SK-N-MC (cell line): Measurements from ENCODE around the gene GALNT14.

Experiments
- DNase-seq: peaks from one replicate; pipeline ENCODE4 v3.0.0-alpha.2; 2011; ENCODE audit warnings: low read depth, low spot score
- H3K27ac ChIP-seq: fragments of 200-600 bp; sonication (generic); 2 replicates; pipeline ENCODE4 v1.5.1; 2016; ENCODE audit warnings: mixed run types
- H3K36me3 ChIP-seq: fragments of 200-600 bp; sonication (generic); 2 replicates; pipeline ENCODE4 v1.6.1; 2017; ENCODE audit warnings: antibody characterized with exemption, low read length, mixed read lengths; ENCODE audit not compliant: insufficient read depth
- H3K4me3 ChIP-seq: fragments of 200-600 bp; sonication (generic); 2 replicates; pipeline ENCODE4 v1.5.1; 2016
- H3K9ac ChIP-seq: fragments of 200-600 bp; sonication (generic); 2 replicates; pipeline ENCODE4 v1.8.0; 2017; ENCODE audit warnings: mixed run types, mixed read lengths; ENCODE audit not compliant: insufficient read length
- H3K9me3 ChIP-seq: fragments of 200-600 bp; sonication (generic); 2 replicates; pipeline ENCODE4 v1.6.1; 2017; ENCODE audit warnings: low read depth, mild to moderate bottlenecking, antibody characterized with exemption, low read length, moderate library complexity, mixed read lengths
- EZH2 ChIP-seq: fragments of 200-600 bp; sonication (generic); IDR thresholded peaks from one replicate; pipeline ENCODE4 v1.6.1; 2017; ENCODE audit warnings: antibody characterized with exemption
- FOXP2 ChIP-seq: optimal IDR thresholded peaks from 2 replicates; pipeline ENCODE3; 2011; ENCODE audit warnings: mild to moderate bottlenecking, moderate library complexity; ENCODE audit not compliant: insufficient read depth; ENCODE audit errors: extremely low read length, control extremely low read depth
- POLR2AphosphoS5 ChIP-seq: IDR thresholded peaks from 2 replicates; pipeline ENCODE4 v1.6.1; 2012; ENCODE audit warnings: mild to moderate bottlenecking, low read depth, low read length, borderline replicate concordance

Gene GALNT14

GRCh38 chr2:30985493-30986230 lies 152.6 kb downstream of the GALNT14 start:
- Histone ChIP-seq H3K36me3 (no peaks in the 10 kb centered on the region), H3K9me3 (no peaks in the 10 kb centered on the region), H3K27ac (no peak overlapping the region), H3K4me3 (no peak overlapping the region), H3K9ac (no peak overlapping the region)
- TF ChIP-seq EZH2 (no peak), POLR2AphosphoS5 (no peak), FOXP2 (no peak)
- DNase-seq, result no peak

GRCh38 chr2:30984148-30984547 lies 154.1 kb downstream of the GALNT14 start:
- no peak overlapping the region for H3K9ac ChIP-seq
- H3K36me3 ChIP-seq, result no peaks in the 10 kb centered on the region
- TF ChIP-seq EZH2 (no peak), FOXP2 (no peak), POLR2AphosphoS5 (no peak)
- DNase-seq, result no peak
- no peak overlapping the region for H3K4me3 ChIP-seq
- H3K27ac ChIP-seq, result no peak overlapping the region
- H3K9me3 ChIP-seq, result no peaks in the 10 kb centered on the region

GRCh38 chr2:30981510-30981909 lies 156.7 kb downstream of the GALNT14 start:
- Histone ChIP-seq H3K4me3 (no peak overlapping the region), H3K9ac (no peak overlapping the region), H3K9me3 (no peaks in the 10 kb centered on the region), H3K27ac (no peak overlapping the region), H3K36me3 (no peaks in the 10 kb centered on the region)
- no peak for TF ChIP-seq EZH2
- TF ChIP-seq POLR2AphosphoS5, result no peak
- TF ChIP-seq FOXP2, result no peak
- DNase-seq, result no peak

- Histone ChIP-seq H3K9ac (no peak overlapping the region), H3K36me3 (no peaks in the 10 kb centered on the region), H3K4me3 (no peak overlapping the region), H3K27ac (no peak overlapping the region), H3K9me3 (no peaks in the 10 kb centered on the region)
- no peak for DNase-seq
- no peak for TF ChIP-seq POLR2AphosphoS5
- no peak for TF ChIP-seq FOXP2
- no peak for TF ChIP-seq EZH2
Measured at GRCh38 chr2:30981096-30981495, 157.1 kb downstream of the GALNT14 start.

- H3K4me3 ChIP-seq, result no peak overlapping the region
- no peaks in the 10 kb centered on the region for H3K9me3 ChIP-seq
- no peak overlapping the region for H3K27ac ChIP-seq
- no peaks in the 10 kb centered on the region for H3K36me3 ChIP-seq
- TF ChIP-seq FOXP2 (no peak), POLR2AphosphoS5 (no peak), EZH2 (no peak)
- no peak for DNase-seq
- no peak overlapping the region for H3K9ac ChIP-seq
Measured at GRCh38 chr2:30979822-30980245, 158.4 kb downstream of the GALNT14 start.

- TF ChIP-seq POLR2AphosphoS5, result no peak
- no peak for TF ChIP-seq FOXP2
- TF ChIP-seq EZH2, result no peak
- no peak for DNase-seq
- Histone ChIP-seq H3K27ac (no peak overlapping the region), H3K36me3 (no peaks in the 10 kb centered on the region), H3K4me3 (no peak overlapping the region), H3K9me3 (no peaks in the 10 kb centered on the region), H3K9ac (no peak overlapping the region)
Measured at GRCh38 chr2:30978854-30979253, 159.4 kb downstream of the GALNT14 start.

- no peak overlapping the region for H3K27ac ChIP-seq
- no peaks in the 10 kb centered on the region for H3K9me3 ChIP-seq
- DNase-seq, result no peak
Measured at GRCh38 chr2:30978044-30978443, 160.2 kb downstream of the GALNT14 start.

GRCh38 chr2:30975156-30975555 lies 163.1 kb downstream of the GALNT14 start:
- H3K9me3 ChIP-seq, result no peaks in the 10 kb centered on the region
- H3K9ac ChIP-seq, result no peak overlapping the region
- no peak for TF ChIP-seq EZH2
- DNase-seq, result no peak
- no peak overlapping the region for H3K4me3 ChIP-seq
- H3K36me3 ChIP-seq, result no peaks in the 10 kb centered on the region
- H3K27ac ChIP-seq, result no peak overlapping the region

More at GRCh38 chr2:30978044-30978443, 160.2 kb downstream of the GALNT14 start:
- H3K9ac ChIP-seq, result no peak overlapping the region
- TF ChIP-seq EZH2, result no peak
- no peak for TF ChIP-seq FOXP2
- TF ChIP-seq POLR2AphosphoS5, result no peak
- H3K4me3 ChIP-seq, result no peak overlapping the region
- H3K36me3 ChIP-seq, result no peaks in the 10 kb centered on the region

- no peak overlapping the region for H3K9ac ChIP-seq
- H3K36me3 ChIP-seq, result no peaks in the 10 kb centered on the region
- H3K9me3 ChIP-seq, result no peaks in the 10 kb centered on the region
- no peak overlapping the region for H3K27ac ChIP-seq
- no peak overlapping the region for H3K4me3 ChIP-seq
- DNase-seq, result no peak
- TF ChIP-seq POLR2AphosphoS5 (no peak), EZH2 (no peak), FOXP2 (no peak)
Measured at GRCh38 chr2:30974554-30974953, 163.7 kb downstream of the GALNT14 start.
